HEK293 (cell line): Measurements from ENCODE around the gene TRAPPC4.

Experiments used
- AEBP2 ChIP-seq: fragments of 450-650 bp; formaldehyde crosslinking; IDR thresholded peaks from 2 replicates; pipeline ENCODE4 v1.5.1; 2016; ENCODE audit warnings: missing biosample characterization, missing genetic modification characterization, borderline replicate concordance
- BCL11A ChIP-seq: fragments of 450-650 bp; formaldehyde crosslinking; IDR thresholded peaks from 2 replicates; pipeline ENCODE4 v1.5.1; 2016; ENCODE audit warnings: low read depth, missing biosample characterization, missing genetic modification characterization
- FEZF1 ChIP-seq: fragments of 450-650 bp; formaldehyde crosslinking; IDR thresholded peaks from 2 replicates; pipeline ENCODE4 v1.5.1; 2016; ENCODE audit warnings: missing biosample characterization, missing genetic modification characterization
- GLI2 ChIP-seq: fragments of 450-650 bp; formaldehyde crosslinking; IDR thresholded peaks from 2 replicates; pipeline ENCODE4; 2017; ENCODE audit warnings: missing biosample characterization, missing genetic modification characterization, low read depth, borderline replicate concordance
- INSM2 ChIP-seq: fragments of 450-650 bp; formaldehyde crosslinking; IDR thresholded peaks from 2 replicates; pipeline ENCODE4 v1.5.1; 2016; ENCODE audit warnings: missing biosample characterization, missing genetic modification characterization
- PRDM1 ChIP-seq: fragments of 450-650 bp; formaldehyde crosslinking; IDR thresholded peaks from 2 replicates; pipeline ENCODE4; 2016; ENCODE audit warnings: missing biosample characterization, missing genetic modification characterization
- TSHZ1 ChIP-seq: fragments of 450-650 bp; formaldehyde crosslinking; IDR thresholded peaks from 2 replicates; pipeline ENCODE4 v1.5.1; 2016; ENCODE audit warnings: missing biosample characterization, missing genetic modification characterization, borderline replicate concordance
- ZBTB26 ChIP-seq: fragments of 450-650 bp; formaldehyde crosslinking; optimal IDR thresholded peaks from 2 replicates; pipeline ENCODE3; 2016; ENCODE audit warnings: missing biosample characterization, mild to moderate bottlenecking, missing genetic modification characterization
- ZEB2 ChIP-seq: fragments of 450-650 bp; formaldehyde crosslinking; IDR thresholded peaks from 2 replicates; pipeline ENCODE4 v1.5.1; 2016; ENCODE audit warnings: missing biosample characterization, missing genetic modification characterization
- ZFHX2 ChIP-seq: fragments of 450-650 bp; formaldehyde crosslinking; conservative IDR thresholded peaks from 2 replicates; pipeline ENCODE4 v1.5.1; 2016; ENCODE audit warnings: missing biosample characterization, missing genetic modification characterization
- ZNF10 ChIP-seq: fragments of 450-650 bp; formaldehyde crosslinking; IDR thresholded peaks from 2 replicates; pipeline ENCODE4 v1.5.1; 2017; ENCODE audit warnings: missing biosample characterization, missing genetic modification characterization
- ZNF114 ChIP-seq: fragments of 450-650 bp; formaldehyde crosslinking; IDR thresholded peaks from 2 replicates; pipeline ENCODE4 v1.5.0; 2017; ENCODE audit warnings: missing biosample characterization, missing genetic modification characterization
- ZNF121 ChIP-seq: fragments of 450-650 bp; formaldehyde crosslinking; IDR thresholded peaks from 2 replicates; pipeline ENCODE4 v1.5.1; 2016; ENCODE audit warnings: missing biosample characterization, missing genetic modification characterization
- ZNF184 ChIP-seq: fragments of 450-650 bp; IDR thresholded peaks from 2 replicates; pipeline ENCODE4 v1.5.1; 2018; ENCODE audit warnings: missing biosample characterization, mild to moderate bottlenecking, missing genetic modification characterization
- ZNF202 ChIP-seq: fragments of 450-650 bp; formaldehyde crosslinking; IDR thresholded peaks from 2 replicates; pipeline ENCODE4 v1.5.1; 2016; ENCODE audit warnings: missing biosample characterization, missing genetic modification characterization, borderline replicate concordance
- ZNF211 ChIP-seq: fragments of 450-650 bp; formaldehyde crosslinking; IDR thresholded peaks from 2 replicates; pipeline ENCODE4 v1.5.1; 2016; ENCODE audit warnings: low read depth, missing biosample characterization, missing genetic modification characterization
- ZNF302 ChIP-seq: fragments of 450-650 bp; formaldehyde crosslinking; IDR thresholded peaks from 2 replicates; pipeline ENCODE4 v1.5.1; 2016; ENCODE audit warnings: missing biosample characterization, missing genetic modification characterization, low read depth
- ZNF341 ChIP-seq: fragments of 450-650 bp; formaldehyde crosslinking; IDR thresholded peaks from 2 replicates; pipeline ENCODE4; 2016; ENCODE audit warnings: low read depth, missing biosample characterization, missing genetic modification characterization
- ZNF433 ChIP-seq: fragments of 450-650 bp; formaldehyde crosslinking; IDR thresholded peaks from 2 replicates; pipeline ENCODE4 v1.5.1; 2016; ENCODE audit warnings: missing biosample characterization, missing genetic modification characterization, low read depth
- ZNF488 ChIP-seq: fragments of 450-650 bp; formaldehyde crosslinking; IDR thresholded peaks from 2 replicates; pipeline ENCODE4 v1.5.1; 2016; ENCODE audit warnings: missing biosample characterization, missing genetic modification characterization
- ZNF513 ChIP-seq: fragments of 450-650 bp; IDR thresholded peaks from 2 replicates; pipeline ENCODE4 v1.5.1; 2018; ENCODE audit warnings: missing biosample characterization, missing genetic modification characterization
- ZNF558 ChIP-seq: fragments of 450-650 bp; formaldehyde crosslinking; IDR thresholded peaks from 2 replicates; pipeline ENCODE4 v1.5.1; 2016; ENCODE audit warnings: missing biosample characterization, missing genetic modification characterization
- ZNF571 ChIP-seq: fragments of 450-650 bp; formaldehyde crosslinking; IDR thresholded peaks from 2 replicates; pipeline ENCODE4 v1.5.0; 2017; ENCODE audit warnings: missing biosample characterization, missing genetic modification characterization
- ZNF621 ChIP-seq: fragments of 450-650 bp; formaldehyde crosslinking; IDR thresholded peaks from 2 replicates; pipeline ENCODE4 v1.5.1; 2017; ENCODE audit warnings: missing biosample characterization, missing genetic modification characterization
- ZNF623 ChIP-seq: fragments of 450-650 bp; formaldehyde crosslinking; IDR thresholded peaks from 2 replicates; pipeline ENCODE4 v1.5.1; 2016; ENCODE audit warnings: missing biosample characterization, missing genetic modification characterization
- ZNF791 ChIP-seq: fragments of 450-650 bp; formaldehyde crosslinking; IDR thresholded peaks from 2 replicates; pipeline ENCODE4 v1.5.1; 2016; ENCODE audit warnings: missing biosample characterization, missing genetic modification characterization
- ZNF792 ChIP-seq: fragments of 450-650 bp; formaldehyde crosslinking; IDR thresholded peaks from 2 replicates; pipeline ENCODE4 v1.5.1; 2016; ENCODE audit warnings: missing biosample characterization, missing genetic modification characterization
- ZNF837 ChIP-seq: fragments of 450-650 bp; formaldehyde crosslinking; IDR thresholded peaks from 2 replicates; pipeline ENCODE4 v1.5.1; 2016; ENCODE audit warnings: missing biosample characterization, missing genetic modification characterization
- ZSCAN30 ChIP-seq: fragments of 450-650 bp; IDR thresholded peaks from 2 replicates; pipeline ENCODE4 v1.5.1; 2018; ENCODE audit warnings: missing biosample characterization, mild to moderate bottlenecking, missing genetic modification characterization, moderate library complexity

Gene TRAPPC4

GRCh38 chr11:119018074-119018938, at the start of gene TRAPPC4, which contains the start of gene RPS25 (continued):
- TF ChIP-seq ZNF571 (tag by site-specific recombination), result no peak
- no peak for TF ChIP-seq ZNF623 (tag by site-specific recombination)
- peak; percentile 48 for TF ChIP-seq ZEB2
- TF ChIP-seq ZNF114 (tag by site-specific recombination), result no peak
- no peak for TF ChIP-seq ZNF433
- TF ChIP-seq FEZF1 (tag by site-specific recombination), result peak; percentile 49; the same call in 1 of the 2 replicates
- TF ChIP-seq ZNF513 (tag by site-specific recombination), result peak; percentile 94
- no peak for TF ChIP-seq PRDM1 (tag by site-specific recombination)
- no peak for TF ChIP-seq ZNF211
- TF ChIP-seq ZBTB26, result no peak
- no peak for TF ChIP-seq ZNF302 (tag by site-specific recombination)
- TF ChIP-seq INSM2 (tag by site-specific recombination), result no peak
- TF ChIP-seq ZNF558 (tag by site-specific recombination), result no peak
- no peak for TF ChIP-seq ZFHX2
- TF ChIP-seq BCL11A (tag by site-specific recombination), result no peak
- TF ChIP-seq GLI2, result no peak
- no peak for TF ChIP-seq ZNF184
- no peak for TF ChIP-seq ZNF837
- TF ChIP-seq ZNF791 (tag by site-specific recombination), result no peak
- no peak for TF ChIP-seq ZSCAN30 (tag by site-specific recombination)
- no peak for TF ChIP-seq ZNF10 (tag by site-specific recombination)
- no peak for TF ChIP-seq TSHZ1 (tag by site-specific recombination)
- 0 out of 2 replicates have a peak, but pooled peaks have one; percentile 32 for TF ChIP-seq ZNF792 (tag by site-specific recombination)
- TF ChIP-seq ZNF488 (tag by site-specific recombination), result no peak
- TF ChIP-seq ZNF202 (tag by site-specific recombination), result no peak
- no peak; the same call in 1 of the 2 replicates for TF ChIP-seq ZNF341 (tag by site-specific recombination)
- no peak for TF ChIP-seq AEBP2 (tag by site-specific recombination)
- no peak for TF ChIP-seq ZNF621 (tag by site-specific recombination)
- peak; percentile 47; the same call in 1 of the 2 replicates for TF ChIP-seq ZNF121 (tag by site-specific recombination)
